Keratinocyte (primary cell): ENCODE results near the gene GPR39. TPM values are rescaled to one million over a fixed set of nuclear protein-coding genes. Genes with fewer than 3 reads are reported as not detected.

Experiments
- DNase-seq: peaks from one replicate; pipeline ENCODE4 v3.0.0-alpha.2; 2011; ENCODE audit warnings: low read depth, missing footprints, low spot score
- FAIRE-seq: peaks from 2 replicates; lab custom pipeline; 2011; peaks lifted over from hg19 to GRCh38; lab: Jason Lieb, UNC
- H2AFZ ChIP-seq: 2 replicates; pipeline ENCODE4 v1.6.0; 2012; ENCODE audit warnings: low read length, control low read depth, inconsistent platforms; ENCODE audit not compliant: control insufficient read depth
- H3K27ac ChIP-seq: 2 replicates; pipeline ENCODE4 v1.5.1; 2011; ENCODE audit warnings: low read length; ENCODE audit not compliant: control insufficient read depth, insufficient read depth
- H3K27me3 ChIP-seq: 3 replicates; pipeline ENCODE4 v1.6.0; 2011; ENCODE audit warnings: low read length; ENCODE audit not compliant: control insufficient read depth, insufficient read depth; ENCODE audit errors: extremely low read depth
- H3K36me3 ChIP-seq, 2 experiments: 2 replicates in 1 of 2; 3 replicates in 1 of 2; pipeline ENCODE4 v1.5.1; 2011; ENCODE audit warnings: low read length in 2 of 2, mild to moderate bottlenecking in 1 of 2; ENCODE audit not compliant: control insufficient read depth in 2 of 2, insufficient read depth in 2 of 2; ENCODE audit errors: extremely low read depth in 1 of 2
- H3K4me1 ChIP-seq: 3 replicates; pipeline ENCODE4 v1.5.1; 2011; ENCODE audit warnings: low read length; ENCODE audit not compliant: control insufficient read depth, insufficient read depth; ENCODE audit errors: extremely low read depth
- H3K4me2 ChIP-seq: 3 replicates; pipeline ENCODE4 v1.6.0; 2011; ENCODE audit warnings: low read depth, low read length; ENCODE audit not compliant: control insufficient read depth, insufficient read depth; ENCODE audit errors: extremely low read depth
- H3K4me3 ChIP-seq, 3 experiments: fragments of 200-600 bp in 1 of 3; sonication (generic) in 1 of 3; 2 replicates in 2 of 3; 3 replicates in 1 of 3; pipeline ENCODE4 v1.5.1; 2011 to 2016; ENCODE audit warnings: low read length in 3 of 3, mild to moderate bottlenecking in 3 of 3, control low read depth in 2 of 3, inconsistent platforms in 1 of 3, low read depth in 1 of 3, mixed read lengths in 1 of 3, mixed run types in 1 of 3, moderate library complexity in 1 of 3; ENCODE audit not compliant: control insufficient read depth in 2 of 3, insufficient read depth in 2 of 3; ENCODE audit errors: extremely low read depth in 1 of 3
- H3K79me2 ChIP-seq: 2 replicates; pipeline ENCODE4 v1.6.0; 2012; ENCODE audit warnings: low read length; ENCODE audit not compliant: control insufficient read depth, insufficient read depth
- H3K9ac ChIP-seq: 3 replicates; pipeline ENCODE4 v1.6.0; 2011; ENCODE audit warnings: low read length; ENCODE audit not compliant: control insufficient read depth, insufficient read depth; ENCODE audit errors: extremely low read depth
- H3K9me1 ChIP-seq: 3 replicates; pipeline ENCODE4 v1.6.0; 2011; ENCODE audit warnings: low read length; ENCODE audit not compliant: control insufficient read depth, insufficient read depth; ENCODE audit errors: extremely low read depth
- H3K9me3 ChIP-seq: 2 replicates; pipeline ENCODE4 v1.5.1; 2012; ENCODE audit warnings: low read depth, low read length; ENCODE audit not compliant: control insufficient read depth
- H4K20me1 ChIP-seq: 3 replicates; pipeline ENCODE4 v1.6.0; 2011; ENCODE audit warnings: low read length; ENCODE audit not compliant: control insufficient read depth, insufficient read depth; ENCODE audit errors: extremely low read depth
- EZH2 ChIP-seq: IDR thresholded peaks from one replicate; pipeline ENCODE4 v1.6.1; 2012; ENCODE audit warnings: inconsistent platforms, mild to moderate bottlenecking, low read length, moderate library complexity
- dilution Hi-C: fragments of 300-500 bp; cut with MboI; formaldehyde crosslinking; loops from one replicate; pipeline ENCODE4 v1.7.0; 2020; ENCODE audit warnings: low sequenced_read_pairs; ENCODE audit not compliant: extremely low pct_ligation_motif_present
- polyA plus RNA-seq, 5 experiments: library from polyadenylated mRNA; depleted of rRNA in 3 of 5; stranded (reverse) in 3 of 5; stranded (forward) in 1 of 5; unstranded in 1 of 5; fragments of >200 nt; gene quantifications; 1 replicate in 1 of 5; 2 replicates in 3 of 5; 3 replicates in 1 of 5; pipeline versions ENCODE4 v1.2.1 to v1.2.3, GENCODE V29; 2011 to 2012; ENCODE audit warnings: missing spikeins in 2 of 5, low read depth in 1 of 5, low replicate concordance in 1 of 5
- TF ChIP-seq, protein P1 (sequence below), 3 experiments: IDR thresholded peaks in 1 of 3; conservative IDR thresholded peaks in 1 of 3; optimal IDR thresholded peaks in 1 of 3; 2 replicates in 2 of 3; 3 replicates in 1 of 3; pipeline versions ENCODE3 to v1.5.1; 2011; ENCODE audit warnings: low read length in 3 of 3, mild to moderate bottlenecking in 3 of 3, moderate library complexity in 2 of 3, control low read depth in 1 of 3, inconsistent platforms in 1 of 3; ENCODE audit not compliant: insufficient read depth in 2 of 3; ENCODE audit errors: extremely low read depth in 1 of 3

The GPR39 gene
- polyA plus RNA-seq, 1 donor (not counting 4 experiments of a cell fraction or from before 2014, with no cell fraction given) = 4.7 TPM

DNA sequence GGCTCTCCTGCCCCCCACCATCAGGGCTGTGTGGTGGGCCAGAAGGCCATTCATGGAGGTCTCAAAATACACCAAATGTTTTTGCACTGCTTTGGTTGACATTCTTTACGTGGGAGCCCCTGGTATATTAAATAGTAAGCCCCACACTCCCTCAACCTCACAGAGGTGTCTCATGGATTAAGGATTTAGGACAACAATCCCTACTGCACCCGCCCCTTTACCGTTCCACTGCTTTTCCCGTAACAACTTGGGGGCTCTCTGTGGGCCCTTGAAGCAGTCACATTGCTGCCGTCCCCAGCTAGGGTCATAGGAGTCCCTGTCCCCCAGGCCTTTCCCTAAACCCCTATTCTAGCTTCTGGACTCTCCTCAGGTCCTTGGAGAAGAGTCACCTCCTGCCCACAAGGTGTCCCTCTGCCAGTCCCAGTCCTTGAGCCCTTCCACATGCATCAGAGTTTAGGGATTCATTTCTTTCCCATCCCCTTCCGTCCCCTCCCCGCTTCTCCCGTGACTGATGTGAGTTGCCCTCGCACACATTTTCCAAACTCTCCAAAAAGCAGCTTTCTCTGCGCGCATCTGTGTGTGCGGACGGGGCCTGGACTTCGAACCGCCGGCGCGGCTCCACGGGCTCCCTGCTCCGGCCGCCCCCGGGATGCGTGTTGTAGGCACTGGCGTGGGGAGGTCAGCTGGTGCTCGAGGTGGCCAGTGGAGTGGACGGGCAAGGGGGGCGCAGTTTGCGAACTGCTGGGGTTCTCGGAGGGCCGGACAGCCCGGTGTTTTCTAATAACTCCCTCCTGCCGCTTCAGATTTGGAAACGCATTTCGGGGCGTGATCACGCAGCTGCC, 168.6 kb downstream of the GPR39 start:
- H2AFZ ChIP-seq = no peak overlapping the region
- H3K9me3 ChIP-seq = no peaks in the 10 kb centered on the region
- no peak overlapping the region for H3K4me2 ChIP-seq
- H4K20me1 ChIP-seq = no peaks in the 10 kb centered on the region
- TF ChIP-seq EZH2 = no peak
- TF ChIP-seq, protein P1, sequence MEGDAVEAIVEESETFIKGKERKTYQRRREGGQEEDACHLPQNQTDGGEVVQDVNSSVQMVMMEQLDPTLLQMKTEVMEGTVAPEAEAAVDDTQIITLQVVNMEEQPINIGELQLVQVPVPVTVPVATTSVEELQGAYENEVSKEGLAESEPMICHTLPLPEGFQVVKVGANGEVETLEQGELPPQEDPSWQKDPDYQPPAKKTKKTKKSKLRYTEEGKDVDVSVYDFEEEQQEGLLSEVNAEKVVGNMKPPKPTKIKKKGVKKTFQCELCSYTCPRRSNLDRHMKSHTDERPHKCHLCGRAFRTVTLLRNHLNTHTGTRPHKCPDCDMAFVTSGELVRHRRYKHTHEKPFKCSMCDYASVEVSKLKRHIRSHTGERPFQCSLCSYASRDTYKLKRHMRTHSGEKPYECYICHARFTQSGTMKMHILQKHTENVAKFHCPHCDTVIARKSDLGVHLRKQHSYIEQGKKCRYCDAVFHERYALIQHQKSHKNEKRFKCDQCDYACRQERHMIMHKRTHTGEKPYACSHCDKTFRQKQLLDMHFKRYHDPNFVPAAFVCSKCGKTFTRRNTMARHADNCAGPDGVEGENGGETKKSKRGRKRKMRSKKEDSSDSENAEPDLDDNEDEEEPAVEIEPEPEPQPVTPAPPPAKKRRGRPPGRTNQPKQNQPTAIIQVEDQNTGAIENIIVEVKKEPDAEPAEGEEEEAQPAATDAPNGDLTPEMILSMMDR (optimal IDR thresholded peaks at IDR 0.05 in 1 of 3, IDR thresholded peaks at IDR 0.05 in 1 of 3, conservative IDR thresholded peaks at IDR 0.05 in 1 of 3; ENCODE audit: extremely low read depth in 1 of 3, insufficient read depth in 2 of 3, low read length in 3 of 3) = no peak
- FAIRE-seq (no peak), DNase-seq (no peak)
- dilution Hi-C loops = no loop called here
- no peaks in the 10 kb centered on the region for H3K79me2 ChIP-seq
- H3K4me3 ChIP-seq = no peak overlapping the region
- H3K27me3 ChIP-seq = no peaks in the 10 kb centered on the region
- no peaks in the 10 kb centered on the region for H3K36me3 ChIP-seq
- no peak overlapping the region for H3K27ac ChIP-seq
- H3K9ac ChIP-seq = no peak overlapping the region
- H3K9me1 ChIP-seq = no peaks in the 10 kb centered on the region
- H3K4me1 ChIP-seq = peaks cover 13% of the 10 kb centered on the region

- no peak overlapping the region for H3K27ac ChIP-seq
- no peak for DNase-seq
- no peaks in the 10 kb centered on the region for H3K9me3 ChIP-seq
- H3K79me2 ChIP-seq = no peaks in the 10 kb centered on the region
- H3K36me3 ChIP-seq = no peaks in the 10 kb centered on the region
- no peaks in the 10 kb centered on the region for H3K9me1 ChIP-seq
- no peak overlapping the region for H3K4me2 ChIP-seq
- H2AFZ ChIP-seq = no peak overlapping the region
- dilution Hi-C loops = no loop called here
- no peak for TF ChIP-seq EZH2
- TF ChIP-seq, protein P1 (optimal IDR thresholded peaks at IDR 0.05 in 1 of 3, IDR thresholded peaks at IDR 0.05 in 1 of 3, conservative IDR thresholded peaks at IDR 0.05 in 1 of 3; ENCODE audit: extremely low read depth in 1 of 3, insufficient read depth in 2 of 3, low read length in 3 of 3) = no peak
- no peak overlapping the region for H3K4me3 ChIP-seq
- no peaks in the 10 kb centered on the region for H3K27me3 ChIP-seq
- peaks cover 13% of the 10 kb centered on the region for H3K4me1 ChIP-seq
- no peaks in the 10 kb centered on the region for H4K20me1 ChIP-seq
- no peak overlapping the region for H3K9ac ChIP-seq
- FAIRE-seq = no peak
Measured at GRCh38 chr2:132586101-132586511, 169.5 kb downstream of the GPR39 start.
